Kidney (tissue), 14 donors: ENCODE data around the gene ST6GALNAC6. TPM values are rescaled to one million over a fixed set of nuclear protein-coding genes. Genes with fewer than 3 reads are reported as not detected.
"Not testable (repeated sequence)": the region's sequence is repeated elsewhere in the genome, so short reads cannot be mapped to it uniquely, and the experiment has no call there.

Source experiments
- DNase-seq, 5 donors: peaks; one replicate each; pipeline ENCODE4 v3.0.0-alpha.2; 2013 to 2020
- FAIRE-seq: peaks from 2 replicates; lab custom pipeline; 2012; peaks lifted over from hg19 to GRCh38; lab: Jason Lieb, UNC
- H3K27ac ChIP-seq, 2 donors: one replicate each; pipeline ENCODE4 v1.7.0; 2013; ENCODE audit warnings: low read depth in 2 of 2, low read length in 2 of 2, inconsistent platforms in 1 of 2
- H3K27me3 ChIP-seq: one replicate; pipeline ENCODE4 v1.7.1; 2013; ENCODE audit warnings: low read length, inconsistent platforms; ENCODE audit not compliant: control insufficient read depth, insufficient read depth
- H3K36me3 ChIP-seq, 3 donors: one replicate each; pipeline versions ENCODE4 v1.7.0 to v1.7.1; 2013; ENCODE audit warnings: low read length in 3 of 3, control low read depth in 1 of 3, inconsistent platforms in 1 of 3; ENCODE audit not compliant: insufficient read depth in 3 of 3, control insufficient read depth in 2 of 3
- H3K4me1 ChIP-seq, 3 donors: one replicate each; pipeline versions ENCODE4 v1.7.0 to v1.7.1; 2013; ENCODE audit warnings: low read length in 3 of 3, inconsistent platforms in 1 of 3, low read depth in 1 of 3; ENCODE audit not compliant: control insufficient read depth in 2 of 3, insufficient read depth in 2 of 3
- H3K4me3 ChIP-seq, 3 donors: one replicate each; pipeline versions ENCODE4 v1.7.0 to v1.8.1; 2013; ENCODE audit warnings: low read length in 3 of 3, control low read depth in 1 of 3, inconsistent platforms in 1 of 3
- H3K9ac ChIP-seq, 3 donors: one replicate each; pipeline versions ENCODE4 v1.7.0 to v1.7.1; 2013; ENCODE audit warnings: low read length in 3 of 3, control low read depth in 1 of 3, inconsistent platforms in 1 of 3
- H3K9me3 ChIP-seq, 3 donors: one replicate each; pipeline versions ENCODE4 v1.7.0 to v1.7.1; 2013; ENCODE audit warnings: low read length in 3 of 3, control low read depth in 1 of 3, inconsistent platforms in 1 of 3; ENCODE audit not compliant: control insufficient read depth in 2 of 3, insufficient read depth in 1 of 3
- intact Hi-C: fragments of 100-400 bp; cut with DNase I; formaldehyde crosslinking; loops from one replicate; pipeline ENCODE4 v1.11.1; 2022
- polyA plus RNA-seq: library from polyadenylated mRNA; stranded (reverse); fragments of 350-450 nt; fragmentation: Illumina TruSeq; extraction: RNeasy Lipid Tissue Mini Kit (QIAGEN cat#74804); gene quantifications from one replicate; pipeline ENCODE4 v1.2.3, GENCODE V29; 2014; ENCODE audit warnings: low read depth, low replicate concordance; ENCODE audit not compliant: insufficient read depth
- total RNA-seq: library from RNA; stranded (reverse); fragmentation: NEBNext Ultra II Directional; extraction: Animal tissue kit (Norgen Biotek cat#: 25700); gene quantifications from one replicate; pipeline ENCODE4 v1.2.1, GENCODE V29; 2021
- TF ChIP-seq, protein P1 (sequence below): IDR thresholded peaks from 3 replicates; pipeline ENCODE4 v1.5.1; 2012; ENCODE audit warnings: mild to moderate bottlenecking, moderate library complexity, borderline replicate concordance; ENCODE audit not compliant: insufficient read depth; ENCODE audit errors: extremely low read depth
- donor health status: control.
- donor health status: control.
- donor health status: control.
- donor health status: control.
- donor health status: control.
- donor health status: DM: yes; HTN: yes; CAD: no.
- donor health status: Normal renal cell carcinoma (clear cell type).

ST6GALNAC6 gene
- total and polyA plus RNA-seq, 2 donors from 2014 or later = 74.6 to 75.0 TPM

DNA sequence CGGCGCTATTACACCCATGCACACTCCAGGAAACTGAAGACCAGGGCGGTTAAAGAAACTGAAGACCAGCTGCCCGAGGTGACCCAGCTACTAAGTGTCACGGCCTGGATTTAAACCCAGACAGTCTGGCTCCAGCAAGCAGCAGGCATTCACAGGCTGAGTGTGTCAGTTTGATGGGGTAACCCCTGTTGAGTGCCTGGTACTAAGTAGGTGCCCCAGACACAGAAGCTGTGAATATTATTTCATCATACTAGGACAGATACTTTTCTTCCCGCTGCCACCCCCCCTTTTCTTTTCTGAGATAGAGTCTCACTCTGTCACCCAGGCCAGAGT is 52.3 kb downstream of the ST6GALNAC6 start:
- Histone ChIP-seq H3K27me3 (no peaks in the 10 kb centered on the region), H3K36me3 (peaks cover 0 to 22% (median 0%) of the 10 kb centered on the region in 3 donors), H3K27ac (peak overlapping the region; percentile 90 to 91), H3K4me3 (peak overlapping the region in 1 of 3 donors; percentile 45), H3K4me1 (peaks cover 2 to 19% (median 3%) of the 10 kb centered on the region in 3 donors), H3K9ac (peak overlapping the region in 1 of 3 donors; percentile 62), H3K9me3 (peaks cover 0 to 6% (median 0%) of the 10 kb centered on the region in 3 donors)
- TF ChIP-seq, protein P1, sequence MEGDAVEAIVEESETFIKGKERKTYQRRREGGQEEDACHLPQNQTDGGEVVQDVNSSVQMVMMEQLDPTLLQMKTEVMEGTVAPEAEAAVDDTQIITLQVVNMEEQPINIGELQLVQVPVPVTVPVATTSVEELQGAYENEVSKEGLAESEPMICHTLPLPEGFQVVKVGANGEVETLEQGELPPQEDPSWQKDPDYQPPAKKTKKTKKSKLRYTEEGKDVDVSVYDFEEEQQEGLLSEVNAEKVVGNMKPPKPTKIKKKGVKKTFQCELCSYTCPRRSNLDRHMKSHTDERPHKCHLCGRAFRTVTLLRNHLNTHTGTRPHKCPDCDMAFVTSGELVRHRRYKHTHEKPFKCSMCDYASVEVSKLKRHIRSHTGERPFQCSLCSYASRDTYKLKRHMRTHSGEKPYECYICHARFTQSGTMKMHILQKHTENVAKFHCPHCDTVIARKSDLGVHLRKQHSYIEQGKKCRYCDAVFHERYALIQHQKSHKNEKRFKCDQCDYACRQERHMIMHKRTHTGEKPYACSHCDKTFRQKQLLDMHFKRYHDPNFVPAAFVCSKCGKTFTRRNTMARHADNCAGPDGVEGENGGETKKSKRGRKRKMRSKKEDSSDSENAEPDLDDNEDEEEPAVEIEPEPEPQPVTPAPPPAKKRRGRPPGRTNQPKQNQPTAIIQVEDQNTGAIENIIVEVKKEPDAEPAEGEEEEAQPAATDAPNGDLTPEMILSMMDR = no peak
- FAIRE-seq (no peak), DNase-seq (peak in 3 of 5 donors; percentile 54 to 74 (median 63))
- intact Hi-C loops = no loop called here

DNA sequence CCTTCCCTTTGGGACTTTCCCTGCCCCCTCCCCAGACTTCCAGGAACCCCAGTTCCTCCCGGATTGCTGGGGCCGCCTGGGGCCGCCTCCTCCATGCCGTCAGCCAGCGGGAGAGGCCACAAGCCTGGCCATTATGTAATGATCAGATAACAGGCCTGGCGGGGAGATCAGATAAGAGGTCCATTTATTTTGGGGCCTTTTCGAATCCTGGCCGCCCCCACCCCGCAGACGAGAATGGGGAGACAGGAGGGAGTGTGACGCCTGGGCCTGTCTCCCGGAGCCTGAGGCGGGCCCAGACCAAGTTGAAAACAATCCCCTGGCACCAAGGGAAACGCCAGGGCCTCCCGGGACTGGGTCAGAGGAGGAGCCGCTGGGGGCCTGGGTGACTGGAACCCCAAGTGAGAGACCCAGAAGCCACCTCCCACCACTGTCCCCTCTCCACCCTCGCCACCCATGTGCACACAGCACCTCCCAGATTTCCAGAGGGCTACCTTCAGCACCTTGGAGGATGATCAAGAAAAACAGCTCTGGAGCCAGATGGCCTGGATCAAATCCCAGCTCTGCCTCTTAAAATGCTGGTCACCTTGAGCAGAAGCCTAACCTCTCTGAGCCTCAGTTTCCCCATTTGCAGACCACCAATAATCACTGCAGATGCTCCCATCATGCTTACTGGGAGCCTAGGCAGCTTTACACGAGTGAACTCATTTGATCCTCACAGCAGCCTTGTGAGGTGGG is 52.8 kb downstream of the ST6GALNAC6 start:
- H3K4me1 ChIP-seq = peaks cover 2 to 22% (median 3%) of the 10 kb centered on the region in 3 donors
- DNase-seq = no peak
- intact Hi-C loops = no loop called here

DNA sequence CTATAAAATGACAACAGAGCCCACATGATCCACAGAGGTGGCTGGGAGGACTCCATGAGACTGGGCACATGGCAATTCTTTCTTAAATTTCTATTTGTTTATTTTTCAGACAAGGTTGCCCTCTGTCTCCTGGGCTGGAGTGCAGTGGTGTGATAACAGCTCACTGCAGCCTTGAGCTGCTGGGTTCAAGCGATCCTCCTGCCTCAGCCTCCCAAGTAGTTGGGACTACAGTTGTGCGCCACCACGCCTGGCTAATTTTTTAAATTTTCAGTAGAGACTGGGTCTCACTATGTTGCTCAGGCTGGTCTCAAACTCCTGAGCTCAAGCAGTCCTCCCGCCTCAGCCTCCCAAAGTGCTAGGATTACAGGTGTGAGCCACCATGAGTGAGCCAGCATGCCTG is 53.8 kb downstream of the ST6GALNAC6 start:
- intact Hi-C loops, DNase-seq, FAIRE-seq, H3K27me3 ChIP-seq, H3K9me3 ChIP-seq, H3K4me3 ChIP-seq: not testable (repeated sequence)
- Histone ChIP-seq H3K9ac (peak overlapping the region in 1 of 3 donors; percentile 58), H3K36me3 (peaks cover 0 to 16% (median 0%) of the 10 kb centered on the region in 3 donors), H3K4me1 (peaks cover 2 to 32% (median 3%) of the 10 kb centered on the region in 3 donors), H3K27ac (peak overlapping the region; percentile 90 to 91)

More for the DNA sequence above, 52.8 kb downstream of the ST6GALNAC6 start:
- Histone ChIP-seq H3K9me3 (peaks cover 0 to 6% (median 0%) of the 10 kb centered on the region in 3 donors), H3K36me3 (peaks cover 0 to 18% (median 0%) of the 10 kb centered on the region in 3 donors), H3K27ac (peak overlapping the region; percentile 90 to 91), H3K27me3 (no peaks in the 10 kb centered on the region), H3K4me3 (peak overlapping the region in 1 of 3 donors; percentile 45), H3K9ac (peak overlapping the region in 2 of 3 donors; percentile 2 to 62)
- FAIRE-seq = no peak
- TF ChIP-seq, protein P1 = no peak

DNA sequence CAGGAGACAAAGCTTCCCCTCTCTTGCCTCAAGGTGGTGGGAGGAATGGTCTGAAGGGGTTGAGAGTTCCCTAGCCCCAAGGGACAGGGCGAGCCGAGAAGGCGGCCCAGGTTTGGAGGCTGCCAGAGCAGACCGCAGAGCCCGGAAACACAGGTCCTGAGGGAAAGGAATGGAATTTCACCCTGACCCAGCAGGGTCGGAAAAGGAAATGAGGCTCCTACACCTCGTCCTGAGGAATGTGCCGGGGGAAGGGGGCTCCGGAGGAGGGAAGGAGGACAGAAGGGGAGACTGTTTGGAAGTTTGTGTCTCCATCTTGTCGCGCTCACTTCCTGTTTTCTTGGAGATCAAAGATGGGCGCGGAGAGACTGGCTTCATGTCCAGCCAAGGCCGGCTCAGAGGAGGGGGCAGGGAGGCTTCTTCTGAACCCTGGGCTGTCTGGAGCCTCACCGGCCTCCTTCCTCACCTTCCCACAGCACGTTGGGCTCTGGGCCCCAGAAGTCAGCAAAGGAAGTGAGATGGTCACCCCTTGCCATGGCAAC is 54.5 kb downstream of the ST6GALNAC6 start:
- TF ChIP-seq, protein P1 = no peak
- Histone ChIP-seq H3K36me3 (peaks cover 0 to 11% (median 0%) of the 10 kb centered on the region in 3 donors), H3K27ac (peak overlapping the region; percentile 90 to 91), H3K27me3 (no peaks in the 10 kb centered on the region), H3K9ac (peak overlapping the region in 1 of 3 donors; percentile 58), H3K4me1 (peaks cover 2 to 35% (median 3%) of the 10 kb centered on the region in 3 donors), H3K4me3 (no peak overlapping the region), H3K9me3 (peaks cover 0 to 6% (median 0%) of the 10 kb centered on the region in 3 donors)
- peak in 3 of 5 donors; percentile 48 to 78 (median 53) for DNase-seq
- FAIRE-seq = no peak
- intact Hi-C loops = no loop called here
